ENCODE data around the gene TSACC.
"Not testable (repeated sequence)": the region's sequence is repeated elsewhere in the genome, so short reads cannot be mapped to it uniquely, and the experiment has no call there.

Gene TSACC

GRCh38 chr1:156338180-156338976 is at the start of gene TSACC, which contains the start of gene CCT3:
Gene TSACC (plus strand): TSS chr1:156338526. CDS start chr1:156339758, 1,232 bp downstream.
Gene CCT3 (minus strand): TSS chr1:156338292. CDS start chr1:156338184, 108 bp downstream.
- peak; percentile 92 to 100 (median 98) for DNase-seq

GRCh38 chr1:156289857-156290256 is 48.5 kb upstream of the TSACC start:
- DNase-seq = no peak

- DNase-seq = peak in 54 of 56 donors; percentile 16 to 87 (median 68)
These were observed 46.9 kb upstream of the TSACC start for GRCh38 chr1:156291226-156292061.

GRCh38 chr1:156293098-156293434 is 45.3 kb upstream of the TSACC start:
- no peak for DNase-seq

- no peak for DNase-seq
These were observed 44.4 kb upstream of the TSACC start for GRCh38 chr1:156293895-156294294.

- peak in 48 of 56 donors; percentile 7 to 84 (median 46) for DNase-seq
These were observed 42.9 kb upstream of the TSACC start, which contains the start of gene GLMP for GRCh38 chr1:156295391-156295947. Gene GLMP (minus strand): TSS chr1:156295679. CDS start chr1:156295645, 34 bp downstream.

GRCh38 chr1:156298852-156299357 is 39.4 kb upstream of the TSACC start, which contains the start of gene VHLL:
Gene VHLL (minus strand): TSS chr1:156299307. CDS start chr1:156299189, 118 bp downstream.
- DNase-seq = no peak

- no peak for DNase-seq
These were observed 35.1 kb upstream of the TSACC start for GRCh38 chr1:156303241-156303640.

- DNase-seq = no peak
These were observed 33.1 kb upstream of the TSACC start for GRCh38 chr1:156305215-156305614.

- no peak for DNase-seq
These were observed 30.2 kb upstream of the TSACC start for GRCh38 chr1:156308078-156308477.

- DNase-seq = peak in 2 of 56 donors; percentile 5 to 6
These were observed 27.4 kb upstream of the TSACC start for GRCh38 chr1:156310962-156311361.

- DNase-seq = no peak
These were observed 21.4 kb upstream of the TSACC start for GRCh38 chr1:156316909-156317308.

GRCh38 chr1:156319664-156320063 is 18.7 kb upstream of the TSACC start:
- no peak for DNase-seq

- DNase-seq = no peak
These were observed 17.8 kb upstream of the TSACC start for GRCh38 chr1:156320560-156320959.

- not testable (repeated sequence) for DNase-seq
These were observed 15.1 kb upstream of the TSACC start for GRCh38 chr1:156323179-156323578.

- no peak for DNase-seq
These were observed 2.1 kb upstream of the TSACC start for GRCh38 chr1:156336242-156336641.

GRCh38 chr1:156337052-156337887 is 1.1 kb upstream of the TSACC start:
- DNase-seq = peak in 1 of 56 donors; percentile 1

- peak in 6 of 56 donors; percentile 36 to 50 (median 46) for DNase-seq
These were observed 492 bp upstream of the TSACC start for GRCh38 chr1:156337888-156338179.

GRCh38 chr1:156342166-156342955 is 4.0 kb downstream of the TSACC start:
- DNase-seq = no peak

GRCh38 chr1:156344409-156344808 is 6.1 kb downstream of the TSACC start:
- no peak for DNase-seq

Measured in nucleus accumbens (tissue), 56 donors.